GM12801 (cell line): ENCODE data around the gene PTPN3.

Experiments
- TF ChIP-seq, protein P1 (sequence below): IDR thresholded peaks from one replicate; pipeline ENCODE4 v1.5.1; 2011; ENCODE audit warnings: control low read depth; ENCODE audit not compliant: insufficient read length; ENCODE audit errors: extremely low read depth

The PTPN3 gene

DNA sequence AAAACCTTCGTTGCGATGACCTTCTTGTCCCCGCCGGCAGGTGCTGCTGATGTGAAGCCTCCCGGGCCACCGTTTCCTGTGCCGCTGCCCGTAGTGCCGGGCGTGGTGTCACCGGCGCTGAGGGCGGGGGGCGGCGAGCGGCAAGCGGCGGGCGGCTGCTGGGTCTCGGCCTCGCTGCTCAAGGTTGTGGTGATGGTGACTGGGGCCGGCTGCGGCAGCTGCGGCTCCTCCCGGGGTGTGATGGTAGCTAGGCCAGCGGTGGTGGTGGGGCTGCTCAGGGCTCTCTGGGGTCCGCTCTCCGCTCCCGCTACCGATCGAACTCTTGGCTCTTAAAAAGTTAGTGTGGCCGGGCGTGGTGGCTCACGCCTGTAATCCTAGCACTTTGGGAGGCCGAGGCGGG is 36.0 kb upstream of the PTPN3 start:
- TF ChIP-seq, protein P1, sequence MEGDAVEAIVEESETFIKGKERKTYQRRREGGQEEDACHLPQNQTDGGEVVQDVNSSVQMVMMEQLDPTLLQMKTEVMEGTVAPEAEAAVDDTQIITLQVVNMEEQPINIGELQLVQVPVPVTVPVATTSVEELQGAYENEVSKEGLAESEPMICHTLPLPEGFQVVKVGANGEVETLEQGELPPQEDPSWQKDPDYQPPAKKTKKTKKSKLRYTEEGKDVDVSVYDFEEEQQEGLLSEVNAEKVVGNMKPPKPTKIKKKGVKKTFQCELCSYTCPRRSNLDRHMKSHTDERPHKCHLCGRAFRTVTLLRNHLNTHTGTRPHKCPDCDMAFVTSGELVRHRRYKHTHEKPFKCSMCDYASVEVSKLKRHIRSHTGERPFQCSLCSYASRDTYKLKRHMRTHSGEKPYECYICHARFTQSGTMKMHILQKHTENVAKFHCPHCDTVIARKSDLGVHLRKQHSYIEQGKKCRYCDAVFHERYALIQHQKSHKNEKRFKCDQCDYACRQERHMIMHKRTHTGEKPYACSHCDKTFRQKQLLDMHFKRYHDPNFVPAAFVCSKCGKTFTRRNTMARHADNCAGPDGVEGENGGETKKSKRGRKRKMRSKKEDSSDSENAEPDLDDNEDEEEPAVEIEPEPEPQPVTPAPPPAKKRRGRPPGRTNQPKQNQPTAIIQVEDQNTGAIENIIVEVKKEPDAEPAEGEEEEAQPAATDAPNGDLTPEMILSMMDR: no peak

DNA sequence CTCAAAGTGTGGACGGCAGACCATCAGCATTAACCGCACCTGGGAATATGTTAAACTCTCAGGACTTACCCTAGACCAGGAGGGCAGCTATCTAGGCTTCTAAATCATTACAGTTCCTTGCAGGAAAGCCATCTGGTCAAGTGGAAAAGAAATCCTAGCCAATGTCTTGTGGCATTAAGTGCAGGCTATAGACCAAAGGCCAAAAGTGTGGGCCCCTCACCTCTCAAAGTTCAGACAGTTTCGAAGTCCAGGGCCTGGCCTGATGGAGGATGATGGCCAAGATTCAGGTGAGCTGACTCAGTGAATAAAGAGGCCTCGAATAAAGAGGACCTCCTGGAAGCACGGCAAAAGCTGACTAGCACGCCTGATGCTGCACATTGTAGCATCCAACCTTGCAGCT is 24.0 kb upstream of the PTPN3 start:
- TF ChIP-seq, protein P1: no peak

DNA sequence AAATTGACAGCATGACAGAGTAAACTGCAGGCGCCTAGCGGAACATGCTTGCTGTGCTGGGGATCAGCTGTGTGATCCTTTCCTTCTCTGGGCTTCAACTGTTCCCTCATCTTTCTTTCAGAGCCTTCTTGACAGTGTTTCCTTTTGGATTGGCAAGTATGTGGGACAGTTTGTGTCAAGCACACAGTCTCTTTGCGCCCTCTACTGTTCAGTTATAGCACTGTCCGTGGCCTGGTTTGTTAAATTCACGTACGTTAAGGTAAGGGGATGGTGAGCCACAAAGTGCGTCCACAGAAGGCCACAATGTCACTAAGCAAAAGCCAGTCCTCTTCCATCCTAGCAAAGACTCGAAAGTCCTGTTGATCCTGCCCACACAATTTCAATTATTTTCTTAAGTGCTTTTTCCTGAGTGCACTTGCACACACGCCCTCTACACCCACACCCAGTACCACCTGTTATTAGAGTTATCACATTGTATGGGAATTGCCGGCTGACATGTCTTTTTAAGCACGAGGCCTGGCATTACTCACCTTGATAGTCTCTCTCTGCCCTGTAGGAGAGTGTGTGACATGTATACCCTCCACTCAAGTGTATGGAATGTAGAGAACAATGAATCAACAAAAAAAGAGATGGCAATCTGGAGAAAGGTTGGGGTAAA is 22.5 kb upstream of the PTPN3 start:
- TF ChIP-seq, protein P1: no peak

DNA sequence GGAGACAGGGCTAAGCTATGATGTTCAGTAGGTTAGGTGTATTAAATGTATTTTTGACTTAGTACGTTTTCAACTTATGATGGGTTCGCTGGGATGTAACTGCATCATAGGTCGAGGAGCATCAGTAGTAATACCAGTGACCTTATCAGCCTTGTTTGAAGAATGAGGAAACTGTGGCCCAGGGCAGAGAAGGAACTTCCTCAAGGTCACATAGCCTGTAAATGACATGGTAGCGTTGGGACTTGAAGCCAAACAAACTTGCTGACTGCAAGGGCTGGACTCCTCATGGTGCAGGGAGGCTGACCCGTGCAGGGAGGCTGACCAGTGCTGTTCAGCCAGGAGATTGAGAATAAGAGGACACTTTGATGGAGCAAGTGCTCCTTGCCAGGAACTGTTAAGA is 21.3 kb upstream of the PTPN3 start:
- TF ChIP-seq, protein P1: no peak

DNA sequence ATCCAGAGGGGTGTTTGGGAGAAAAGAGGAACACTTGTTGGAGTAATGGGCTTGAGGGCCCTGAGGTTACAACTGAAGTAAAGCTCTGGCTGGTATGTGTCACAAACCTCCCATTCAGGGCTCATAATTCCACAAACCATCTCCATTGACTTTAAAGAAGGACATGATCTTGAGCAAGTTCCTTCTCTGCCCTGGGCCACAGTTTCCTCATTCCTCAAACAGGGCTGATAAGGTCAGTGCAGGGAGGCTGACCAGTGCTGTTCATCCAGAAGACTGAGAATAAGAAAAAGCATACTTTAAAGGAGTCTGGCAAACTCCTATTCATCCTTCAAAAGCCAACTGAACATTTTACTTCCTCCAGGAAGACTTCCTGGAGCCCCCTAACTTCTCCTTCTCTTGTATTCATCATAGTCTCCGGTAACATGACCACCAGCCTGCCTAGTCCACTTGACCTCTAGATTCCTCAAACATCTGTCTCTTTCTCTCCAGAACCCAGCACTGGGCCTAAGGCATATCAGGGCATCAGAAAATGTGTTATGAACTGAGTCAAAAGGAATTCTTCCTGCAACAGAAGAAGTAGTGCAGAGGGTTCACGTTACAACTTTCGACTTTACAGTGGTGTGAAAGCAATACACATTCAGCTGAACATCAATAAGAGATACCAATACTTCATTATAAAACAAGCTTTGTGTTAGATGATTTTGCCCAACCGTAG is 20.7 kb upstream of the PTPN3 start:
- TF ChIP-seq, protein P1: no peak

DNA sequence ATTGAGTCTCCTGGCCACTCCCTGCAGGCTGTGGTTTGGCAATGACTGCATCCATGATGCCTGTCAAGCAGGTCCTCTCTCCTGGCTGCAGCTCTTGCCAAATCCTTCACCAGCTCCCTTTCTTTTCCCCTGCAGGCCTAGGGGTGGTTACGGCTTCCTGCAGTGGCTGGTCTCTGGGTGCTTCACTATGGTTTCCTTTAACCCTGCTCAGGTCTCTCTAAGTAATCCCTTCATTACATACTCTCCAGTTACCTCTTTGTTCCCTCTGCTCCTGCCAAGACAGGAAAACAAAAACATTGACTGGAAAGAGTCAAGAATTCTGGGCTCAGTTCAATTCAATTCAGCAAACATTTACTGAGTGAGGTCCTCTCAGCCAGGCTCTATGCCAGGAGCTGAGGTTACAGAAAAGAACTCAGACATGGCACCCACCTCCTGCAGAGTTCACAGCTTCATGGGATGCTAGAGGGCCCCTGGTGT is 19.8 kb upstream of the PTPN3 start:
- TF ChIP-seq, protein P1: no peak

DNA sequence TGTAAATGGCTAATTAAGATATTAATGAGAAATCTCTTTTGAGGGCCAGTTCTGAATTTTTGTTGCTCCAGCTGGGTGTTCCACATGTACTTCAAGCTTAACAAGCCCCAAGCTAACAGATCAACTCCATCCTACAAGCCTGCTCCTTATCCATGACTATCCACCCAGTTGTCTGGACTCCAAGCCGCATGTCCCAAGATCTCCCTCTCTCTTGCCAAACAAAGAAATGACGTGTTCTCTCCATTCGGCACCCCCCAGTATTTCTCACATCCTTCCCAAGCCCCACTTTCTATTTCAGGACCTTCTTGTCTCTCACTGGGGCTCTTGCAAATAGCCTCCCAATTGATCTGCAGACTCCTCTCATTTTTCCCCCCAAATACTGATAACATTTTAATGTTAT is 15.8 kb upstream of the PTPN3 start:
- TF ChIP-seq, protein P1: no peak
